ENCODE results near the gene TRIM40.

DNA sequence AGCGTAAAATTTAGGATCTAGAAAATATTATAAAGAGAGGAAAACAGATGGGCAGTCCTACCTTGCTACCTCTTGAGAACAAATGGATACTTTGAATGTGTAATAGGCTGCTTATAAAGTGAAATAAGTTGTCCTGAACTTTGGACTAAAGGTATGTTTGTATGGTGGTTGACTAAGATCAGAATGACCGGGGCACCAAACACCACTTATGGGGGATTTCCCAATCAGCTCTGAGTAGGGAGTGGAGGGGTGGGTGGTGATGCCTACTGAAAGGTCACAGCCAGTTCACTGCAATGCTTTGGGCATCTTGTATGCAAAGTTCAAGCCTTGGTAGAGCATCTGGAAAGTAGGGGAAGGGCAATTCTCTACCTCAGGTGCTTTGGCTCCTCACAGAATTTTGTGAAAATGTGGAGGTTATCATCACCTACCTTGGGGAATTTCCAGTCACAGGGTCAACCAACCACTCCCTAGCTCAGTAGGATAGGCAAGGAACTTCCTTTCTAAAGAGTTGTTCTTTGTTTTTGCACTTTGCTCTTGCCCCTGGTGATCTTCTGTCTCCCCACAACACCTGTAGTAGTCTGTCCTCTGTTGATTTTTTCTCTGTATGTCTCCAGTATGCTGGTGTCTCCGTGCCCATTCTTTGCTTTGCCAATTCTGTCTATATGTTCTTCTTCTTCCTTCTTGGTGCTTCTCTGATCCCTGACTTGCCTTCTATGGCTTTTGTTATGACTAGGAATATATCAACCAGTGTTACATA is 22.8 kb upstream of the TRIM40 start, which contains the start of gene TRIM31:
- no peak for TF ChIP-seq POLR2A (IDR thresholded peaks at IDR 0.05; ENCODE audit: low read depth, low read length)
- no peak for TF ChIP-seq POLR2AphosphoS5 (IDR thresholded peaks at IDR 0.05; ENCODE audit: low read depth, low read length)

All from GM12891 (cell line).